Skeletal muscle cell (primary cell): ENCODE results near the gene BTBD7.
A peak's percentile ranks its signal among the peaks of the same experiment; 100 is the strongest.

Source experiments
- DNase-seq: peaks from one replicate; pipeline ENCODE4 v3.0.0-alpha.2; 2010; ENCODE audit warnings: low read depth
- H3K4me3 ChIP-seq: 2 replicates; pipeline ENCODE4 v1.5.1; 2011; ENCODE audit warnings: low read depth, mild to moderate bottlenecking, control low read depth, low read length, moderate library complexity

BTBD7 gene

DNA sequence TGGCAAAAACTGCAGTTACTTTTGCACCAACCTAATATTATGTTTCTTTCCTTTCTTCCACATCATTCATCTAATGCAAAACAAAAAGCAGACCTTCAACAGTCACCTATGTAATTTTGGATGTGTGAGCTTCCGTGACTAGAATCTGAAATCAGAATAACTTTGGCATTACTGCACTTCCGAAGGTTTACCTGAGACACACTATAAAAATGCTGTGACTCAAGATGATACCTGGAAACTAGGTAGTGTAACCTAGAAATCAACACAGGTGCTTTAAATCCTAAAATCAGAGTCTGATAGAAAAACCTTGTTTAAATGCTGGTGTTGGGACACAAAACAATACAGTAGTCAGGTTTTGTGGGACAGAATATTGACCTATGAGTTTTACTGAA is 2.2 kb downstream of the BTBD7 start:
- DNase-seq: no peak
- H3K4me3 ChIP-seq: no peak overlapping the region

DNA sequence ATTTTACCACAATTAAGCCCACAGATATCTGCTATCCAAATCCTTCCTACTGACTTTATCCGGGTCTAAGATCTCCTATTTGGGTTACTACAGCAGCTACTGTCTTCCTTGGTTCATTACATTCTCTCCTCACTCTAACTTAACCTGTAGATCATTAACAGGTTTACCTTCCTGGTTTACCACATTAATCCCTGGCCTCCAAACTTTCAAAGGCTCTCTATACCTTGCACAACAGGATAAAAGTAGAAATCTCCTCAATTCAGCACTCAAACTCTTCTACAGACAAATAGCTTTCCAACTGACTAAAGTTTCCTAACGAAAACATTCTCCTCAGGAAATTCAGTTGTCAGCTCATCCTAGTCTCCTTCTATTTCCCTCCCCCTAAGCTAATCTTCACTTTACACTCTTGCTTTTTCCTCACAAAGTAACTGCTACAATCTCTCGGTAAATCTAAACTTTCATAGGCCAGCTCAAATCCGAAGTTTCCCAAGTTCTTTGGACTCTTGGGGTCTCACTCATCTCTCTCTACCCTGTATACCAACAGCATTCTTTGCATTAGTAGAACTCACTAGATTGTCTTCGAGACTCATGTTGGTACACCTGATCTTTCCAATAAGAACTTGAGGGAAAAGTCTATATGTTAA is 2.7 kb downstream of the BTBD7 start:
- no peak overlapping the region for H3K4me3 ChIP-seq
- DNase-seq: no peak

DNA sequence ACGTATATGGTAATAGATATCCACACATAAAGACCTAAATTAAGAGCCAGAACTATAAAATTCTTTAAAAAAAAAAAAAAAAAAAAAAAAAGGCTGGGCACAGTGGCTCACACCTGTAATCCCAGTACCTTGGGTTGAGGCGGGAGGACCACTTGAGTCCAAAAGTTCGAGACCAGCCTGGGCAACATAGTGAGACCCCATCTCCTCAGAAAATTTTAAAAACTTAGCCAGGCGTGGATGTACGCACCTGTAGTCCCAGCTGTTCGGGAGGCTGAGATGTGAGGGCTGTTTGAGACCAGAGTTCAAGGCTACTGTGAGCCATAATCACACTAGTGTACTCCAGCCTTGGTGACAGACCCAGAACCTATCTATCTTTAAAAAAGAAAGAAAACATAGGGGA is 4.3 kb downstream of the BTBD7 start:
- H3K4me3 ChIP-seq: no peak overlapping the region
- no peak for DNase-seq

DNA sequence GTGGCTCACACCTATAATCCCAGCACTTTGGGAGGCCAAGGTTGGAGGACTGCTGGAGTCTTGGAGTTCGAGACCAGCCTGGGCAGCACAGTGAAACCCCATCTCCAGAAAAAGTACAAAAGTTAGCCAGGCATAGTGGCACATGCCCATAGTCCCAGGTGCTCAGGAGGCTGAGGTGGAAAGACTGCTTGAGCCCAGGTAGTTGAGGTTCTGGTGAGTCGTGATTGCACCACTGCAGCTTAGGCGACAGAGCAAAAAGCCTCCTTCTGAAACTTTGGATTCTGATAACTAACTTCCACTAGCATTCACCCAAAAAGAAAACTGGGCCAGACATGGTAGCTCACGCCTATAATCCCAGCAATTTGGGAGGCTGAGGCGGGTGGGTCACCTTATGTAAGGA is 6.6 kb downstream of the BTBD7 start:
- no peak overlapping the region for H3K4me3 ChIP-seq
- DNase-seq: no peak

DNA sequence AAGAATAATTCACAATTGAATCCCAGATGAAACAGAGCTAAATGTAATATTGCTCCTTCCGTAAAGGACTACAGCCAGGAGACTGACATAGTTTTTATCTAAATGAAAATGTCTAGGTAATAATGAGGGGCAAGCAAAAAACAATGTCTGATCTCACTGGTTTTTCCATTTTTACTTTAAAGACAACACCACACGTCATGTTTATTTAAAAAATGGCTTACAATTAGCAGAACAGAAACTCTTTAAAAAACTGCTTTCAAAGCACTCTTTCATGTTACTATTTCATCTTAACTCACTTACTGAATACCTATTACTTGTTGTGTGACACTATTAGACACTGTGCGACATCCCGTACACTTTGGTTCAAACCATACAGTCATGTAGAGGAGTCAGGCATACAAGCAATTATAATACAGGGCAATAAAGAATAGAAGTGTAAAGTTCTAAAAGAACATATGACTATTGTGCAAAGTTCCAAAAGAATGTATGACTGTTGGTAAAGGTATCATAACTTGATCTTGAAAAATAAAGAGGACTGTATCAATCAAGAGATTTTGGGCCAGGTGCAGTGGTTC is 9.1 kb downstream of the BTBD7 start:
- no peak overlapping the region for H3K4me3 ChIP-seq
- no peak for DNase-seq

DNA sequence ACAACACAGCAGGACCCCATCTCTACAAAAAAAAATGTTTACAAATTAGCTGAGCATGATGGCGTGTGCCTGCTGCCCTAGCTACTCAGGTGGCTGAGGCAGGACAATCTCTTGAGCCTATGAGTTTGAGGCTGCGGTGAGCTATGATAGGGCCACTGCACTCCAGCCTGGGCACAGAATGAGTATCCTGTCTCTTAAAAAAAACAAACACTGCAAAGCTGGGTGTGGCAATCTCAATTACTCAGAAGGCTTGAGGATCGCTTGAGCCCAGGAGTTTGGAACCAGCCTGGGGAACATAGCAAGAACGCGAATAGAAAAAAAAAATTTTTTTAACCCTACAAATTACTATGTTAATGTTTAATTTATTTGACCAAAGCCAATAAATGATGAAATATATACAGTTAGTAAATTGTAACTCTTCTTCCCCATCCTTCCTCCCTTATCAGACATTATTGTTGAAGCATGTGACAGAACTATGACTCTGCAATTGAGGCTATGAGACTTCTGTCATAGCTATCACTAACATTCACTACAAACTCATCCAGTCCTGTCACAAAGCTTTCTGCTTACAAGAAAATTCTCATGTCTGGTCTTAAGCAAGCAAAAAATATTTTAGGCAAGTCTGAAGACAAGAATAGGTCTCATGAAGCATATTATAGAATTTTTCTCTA is 9.8 kb downstream of the BTBD7 start:
- H3K4me3 ChIP-seq: no peak overlapping the region
- no peak for DNase-seq

DNA sequence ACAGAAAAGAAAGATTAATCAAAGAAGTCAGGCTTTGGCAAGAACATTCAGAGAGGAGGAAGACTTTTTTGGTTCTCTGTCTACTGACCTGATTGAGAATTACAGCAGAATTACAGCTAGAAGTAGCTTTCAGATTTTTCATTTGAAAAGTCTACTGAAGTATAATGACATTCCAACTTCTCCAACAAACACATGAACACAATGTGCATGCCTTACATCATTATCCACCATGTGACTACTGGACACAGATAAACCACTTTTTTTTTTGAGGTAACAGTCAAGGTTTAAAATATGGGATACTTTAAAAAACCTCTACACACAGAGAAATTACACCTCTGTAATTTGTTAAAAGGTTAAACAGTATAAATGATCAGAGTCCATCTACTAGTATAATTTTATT is 12.3 kb downstream of the BTBD7 start:
- H3K4me3 ChIP-seq: no peak overlapping the region
- no peak for DNase-seq

DNA sequence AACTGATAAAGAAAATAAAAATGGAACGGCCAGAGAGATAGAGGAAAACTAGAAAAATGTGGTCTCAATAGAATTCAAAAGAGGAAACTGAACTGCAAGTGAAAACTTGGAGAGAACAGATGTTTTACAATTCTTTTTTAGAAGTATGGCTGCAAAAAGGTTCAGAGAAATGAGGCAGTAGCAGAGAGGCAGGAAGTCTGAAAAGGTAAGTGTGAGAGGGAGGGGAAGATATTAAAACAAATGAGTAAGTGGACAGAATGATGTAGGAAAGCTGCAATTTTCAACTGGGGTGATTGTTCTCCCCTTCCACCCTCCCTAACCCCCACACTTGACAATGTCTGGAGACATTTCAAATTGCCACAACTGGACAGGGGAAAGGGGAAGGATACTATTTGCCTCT is 12.9 kb downstream of the BTBD7 start:
- no peak overlapping the region for H3K4me3 ChIP-seq
- no peak for DNase-seq

DNA sequence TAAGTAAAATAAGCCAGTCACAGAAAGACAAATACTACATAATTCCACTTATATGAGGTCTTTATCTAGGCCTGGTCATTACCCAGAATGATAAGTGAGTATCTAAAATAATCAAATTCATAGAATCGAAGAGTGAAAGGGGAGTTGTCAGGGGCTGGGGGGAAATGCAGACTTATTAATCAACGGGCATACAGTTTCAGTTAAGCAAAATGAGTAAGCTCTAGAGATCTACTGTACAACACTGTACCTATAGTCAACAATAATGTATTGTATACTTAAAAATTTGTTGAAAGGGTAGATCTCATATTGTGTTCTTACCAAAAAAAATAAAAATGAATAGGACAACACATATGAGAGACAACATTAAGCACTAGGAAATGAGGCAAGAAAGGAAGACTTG is 13.3 kb downstream of the BTBD7 start:
- DNase-seq: no peak
- no peak overlapping the region for H3K4me3 ChIP-seq

DNA sequence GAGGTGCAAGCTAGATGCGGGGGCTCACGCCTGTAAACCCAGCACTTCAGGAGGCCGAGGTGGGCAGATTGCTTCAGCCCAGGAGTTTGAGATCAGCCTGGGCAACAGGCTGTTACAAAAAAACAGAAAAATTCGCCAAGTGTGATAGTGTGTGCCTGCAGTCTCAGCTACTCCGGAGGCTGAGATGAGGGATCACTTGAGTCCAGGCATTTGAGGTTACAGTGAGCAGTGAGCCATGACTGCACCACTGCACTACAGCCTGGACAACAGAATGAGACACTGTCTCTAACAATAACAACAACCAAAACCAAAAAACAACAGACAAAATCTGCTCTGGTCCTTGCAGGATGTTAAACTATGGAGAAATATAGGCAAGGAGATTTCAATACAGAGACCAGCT is 13.9 kb downstream of the BTBD7 start:
- H3K4me3 ChIP-seq: no peak overlapping the region

DNA sequence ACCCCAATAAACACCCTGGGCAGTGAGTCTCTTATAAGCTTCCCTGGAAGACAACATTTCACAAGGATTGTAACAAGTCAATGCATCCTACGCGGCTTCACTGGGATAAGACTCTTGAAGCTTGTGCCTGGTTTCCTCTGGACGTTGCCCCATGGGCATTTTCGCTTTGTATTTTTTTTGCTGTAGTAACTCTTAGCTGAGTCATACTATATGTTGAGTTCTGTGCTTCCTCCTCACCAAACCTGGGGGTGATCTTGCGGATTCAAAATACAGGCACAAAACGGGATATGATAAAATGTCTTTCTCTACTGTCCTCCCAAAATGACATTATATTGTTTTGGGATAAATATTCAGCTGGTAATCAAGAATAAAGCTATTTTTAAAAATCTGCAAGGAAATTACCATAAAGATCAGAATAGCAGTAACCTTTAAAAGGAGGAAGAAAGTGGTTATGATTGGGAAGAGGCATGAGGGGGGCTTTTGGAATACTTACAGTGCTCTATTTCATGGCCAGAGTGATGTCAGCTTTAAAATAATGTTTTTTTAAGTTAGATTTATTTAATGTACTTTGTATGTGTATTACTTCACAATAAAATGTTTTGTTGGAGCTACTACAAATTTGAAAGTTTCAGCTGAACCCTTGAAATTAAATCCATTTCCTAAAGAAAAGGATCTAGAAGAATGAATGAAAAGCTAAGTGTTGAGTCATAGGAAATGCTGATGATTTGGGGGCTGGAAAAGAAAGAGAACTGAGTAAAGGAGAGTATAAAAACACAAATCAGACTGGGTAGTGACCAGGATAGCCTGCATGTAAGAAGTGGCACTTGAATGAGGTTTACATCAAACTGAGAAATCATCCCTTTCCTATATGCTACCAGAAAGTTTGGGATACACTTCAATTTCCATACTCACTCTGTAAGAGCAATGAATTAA is 14.7 kb downstream of the BTBD7 start:
- DNase-seq: peak; percentile 45
- no peak overlapping the region for H3K4me3 ChIP-seq

More for the DNA sequence above, 13.9 kb downstream of the BTBD7 start:
- no peak for DNase-seq

DNA sequence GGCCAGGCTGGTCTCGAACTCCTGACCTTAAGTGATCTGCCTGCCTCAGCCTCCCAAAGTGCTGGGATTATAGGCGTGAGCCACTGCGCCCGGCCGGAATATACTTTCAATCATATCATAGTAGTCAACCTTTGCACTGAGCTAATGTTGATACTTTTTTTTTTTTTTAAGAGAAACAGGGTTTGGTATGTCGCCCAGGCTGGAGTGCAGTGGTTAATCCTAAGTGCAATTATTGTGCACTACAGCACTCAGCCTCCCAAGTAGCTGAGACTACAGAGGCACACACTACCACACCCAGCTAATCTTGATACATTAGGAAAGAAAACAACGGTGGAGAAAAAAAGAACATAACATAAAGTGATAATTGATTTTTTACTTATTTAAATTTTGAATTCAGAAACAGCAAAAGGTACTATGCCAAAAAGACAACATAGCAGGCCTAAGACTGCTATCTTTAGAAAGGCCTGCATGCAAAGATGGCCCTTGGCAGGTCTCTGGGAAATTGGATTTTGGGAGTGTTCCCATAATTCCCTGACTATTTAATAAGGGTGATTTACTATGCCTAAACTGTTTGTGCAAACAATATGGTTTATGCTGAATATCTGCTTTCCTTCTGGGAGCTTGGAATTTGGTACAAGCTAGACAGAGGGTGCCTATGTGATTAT is 15.5 kb downstream of the BTBD7 start:
- DNase-seq: no peak
- H3K4me3 ChIP-seq: no peak overlapping the region

DNA sequence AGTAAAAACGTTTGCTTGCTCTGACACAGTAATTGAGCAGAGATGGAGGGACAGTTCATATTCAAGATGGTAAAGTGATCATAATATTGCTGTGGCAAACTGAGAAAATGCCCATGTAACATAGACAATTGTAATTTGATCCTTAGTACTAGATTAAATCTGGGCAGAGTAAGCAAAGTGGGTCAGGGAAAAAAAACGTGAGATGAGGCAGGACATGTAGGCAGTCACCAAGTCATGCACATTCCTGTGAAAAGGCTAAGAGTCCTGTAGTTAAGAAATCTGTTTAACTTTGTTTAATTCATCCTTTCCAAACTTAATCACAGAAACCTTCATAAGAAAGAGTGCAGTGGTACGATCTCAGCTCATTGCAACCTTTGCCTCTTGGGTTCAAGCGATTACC is 16.1 kb downstream of the BTBD7 start:
- H3K4me3 ChIP-seq: no peak overlapping the region
- DNase-seq: no peak

DNA sequence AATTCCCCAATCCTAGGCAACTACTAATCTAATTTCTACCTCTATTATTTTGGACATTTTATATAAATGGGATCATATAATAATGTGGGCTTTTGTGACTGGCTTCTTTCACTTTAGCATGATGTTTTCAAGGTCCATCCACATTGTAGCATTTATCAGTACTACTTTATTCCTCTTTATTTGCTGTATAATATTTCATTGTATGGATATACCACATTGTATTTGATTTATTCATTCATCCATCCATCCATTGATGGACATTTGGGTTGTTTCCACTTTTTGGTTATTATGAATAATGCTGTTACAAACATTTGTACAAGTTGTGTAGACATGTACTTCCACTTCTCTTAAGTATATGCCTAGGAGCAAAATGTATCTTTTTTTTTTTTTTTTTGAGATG is 17.3 kb downstream of the BTBD7 start:
- no peak for DNase-seq
- no peak overlapping the region for H3K4me3 ChIP-seq

DNA sequence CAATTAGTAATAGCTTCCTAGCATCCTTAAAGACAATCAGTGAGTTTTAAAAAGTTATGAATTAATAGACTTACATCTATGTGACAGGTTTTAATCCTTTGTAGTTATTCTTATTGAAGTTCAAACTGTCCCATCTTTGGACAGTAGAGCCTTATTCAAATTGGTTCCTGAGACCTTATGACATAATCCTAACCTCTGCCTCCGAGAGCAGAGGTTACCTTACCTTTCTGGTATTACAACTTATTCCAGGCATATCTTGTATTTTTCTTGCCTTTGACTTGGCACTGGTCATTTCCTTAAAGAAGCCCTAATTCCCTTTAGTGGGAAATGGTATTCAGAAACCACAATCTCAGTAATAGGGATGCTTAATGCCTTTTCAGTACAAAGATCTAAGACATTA is 21.8 kb downstream of the BTBD7 start:
- H3K4me3 ChIP-seq: no peak overlapping the region
- DNase-seq: no peak

DNA sequence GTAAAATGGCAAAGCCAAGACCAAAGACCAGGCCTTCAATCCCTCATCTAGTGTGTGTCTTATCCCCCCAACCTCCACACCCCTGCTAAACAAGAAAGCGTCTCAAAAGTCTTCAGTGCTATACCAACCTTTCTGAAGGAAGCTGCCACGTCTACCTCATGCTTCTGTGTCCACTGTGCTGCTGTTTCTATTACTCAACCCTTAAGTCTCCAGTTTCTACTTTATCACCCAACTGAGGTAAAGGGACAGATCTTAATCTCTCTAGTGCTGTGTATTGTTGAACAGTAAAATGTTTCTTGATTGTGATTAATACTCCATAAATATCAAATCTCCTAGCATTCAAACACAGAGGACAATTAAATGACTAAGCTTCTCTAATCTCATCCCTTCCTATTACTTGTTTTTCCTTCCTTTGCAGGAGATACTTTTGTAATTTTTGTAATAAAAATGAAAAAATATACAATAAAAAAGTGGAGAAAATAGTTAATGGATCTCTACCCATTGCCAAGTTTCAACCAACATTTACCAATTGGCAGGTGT is 23.3 kb downstream of the BTBD7 start:
- no peak overlapping the region for H3K4me3 ChIP-seq
- no peak for DNase-seq

DNA sequence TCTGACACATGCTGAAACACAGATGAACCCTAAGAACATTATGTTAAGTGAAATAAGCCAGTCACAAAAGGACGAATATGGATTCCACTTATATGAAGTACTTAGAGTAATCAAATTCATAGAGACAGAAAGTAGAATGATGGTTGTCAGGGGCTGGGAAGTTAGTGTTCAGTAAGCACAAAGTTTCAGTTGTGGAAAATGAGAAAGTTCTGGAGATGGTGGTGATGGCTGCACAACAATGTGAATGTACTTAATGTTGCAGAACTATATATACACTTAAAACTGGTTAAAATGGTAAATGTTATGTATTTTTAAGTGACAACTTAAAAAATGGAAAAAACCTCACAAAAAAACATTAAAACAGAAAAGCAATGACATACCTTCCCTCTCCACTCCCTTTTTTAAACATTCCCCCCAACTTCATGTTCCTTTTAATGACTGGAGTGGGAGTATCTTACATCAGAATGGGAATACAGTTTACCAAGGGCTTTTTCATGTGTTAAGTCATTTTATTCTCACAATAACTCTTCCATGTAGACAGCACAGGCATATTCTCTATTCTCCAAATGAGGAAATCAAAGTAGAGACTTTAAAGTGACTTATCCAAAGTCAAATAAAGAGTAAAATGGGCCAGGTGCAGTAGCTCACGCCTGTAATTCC is 24.0 kb downstream of the BTBD7 start:
- no peak overlapping the region for H3K4me3 ChIP-seq
- no peak for DNase-seq

DNA sequence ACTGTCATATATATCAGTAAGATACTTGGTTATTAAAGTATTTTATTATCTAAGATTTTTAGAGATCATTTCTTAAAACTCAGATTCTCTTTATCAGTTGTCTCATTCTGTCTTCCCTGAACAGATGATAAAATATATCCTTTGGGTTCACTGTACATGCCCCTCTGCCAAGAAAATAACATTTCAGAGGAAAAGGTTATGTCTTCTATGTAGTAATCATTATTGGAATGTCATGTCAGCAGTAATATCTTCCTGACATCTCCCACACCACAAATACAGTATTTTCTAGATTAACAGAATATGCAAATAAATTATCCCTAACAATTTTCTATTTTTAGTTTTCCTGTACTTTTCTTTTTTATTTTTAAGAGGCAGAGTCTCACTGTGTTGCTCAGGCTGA is 26.0 kb downstream of the BTBD7 start:
- H3K4me3 ChIP-seq: no peak overlapping the region
- no peak for DNase-seq
